HG03342 (cell line): ENCODE results near the gene TRA2B.

Experiments used
- ATAC-seq: cut with Tn5 transposase; IDR thresholded peaks from one replicate; pipeline ENCODE4 v1.9.1; 2021; ENCODE audit warnings: mild to moderate bottlenecking, moderate library complexity; ENCODE audit not compliant: unreplicated experiment

Gene TRA2B

GRCh38 chr3:185881926-185882325, 55.9 kb downstream of the TRA2B start:
- ATAC-seq, result no peak

GRCh38 chr3:185880600-185880999, 57.2 kb downstream of the TRA2B start:
- ATAC-seq, result no peak

DNA sequence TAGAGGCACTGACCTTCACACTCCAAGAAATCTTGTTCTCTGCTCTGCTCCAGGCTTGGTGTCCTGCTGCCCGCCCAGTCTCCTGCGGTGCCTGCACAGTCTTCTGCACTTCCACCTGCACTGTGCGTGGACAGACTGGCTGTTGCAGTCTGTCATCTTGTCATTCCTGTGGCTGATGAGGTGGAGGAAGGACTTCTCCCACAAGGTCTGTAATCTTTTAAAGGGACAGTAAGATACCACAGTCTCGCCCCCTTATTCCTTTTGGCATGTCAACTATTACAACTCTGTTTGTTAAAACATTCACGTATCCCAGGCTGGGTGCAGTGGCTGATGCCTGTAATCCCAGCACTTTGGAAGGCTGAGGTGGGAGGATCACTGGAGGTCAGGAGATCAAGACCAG, 58.9 kb downstream of the TRA2B start:
- no peak for ATAC-seq

DNA sequence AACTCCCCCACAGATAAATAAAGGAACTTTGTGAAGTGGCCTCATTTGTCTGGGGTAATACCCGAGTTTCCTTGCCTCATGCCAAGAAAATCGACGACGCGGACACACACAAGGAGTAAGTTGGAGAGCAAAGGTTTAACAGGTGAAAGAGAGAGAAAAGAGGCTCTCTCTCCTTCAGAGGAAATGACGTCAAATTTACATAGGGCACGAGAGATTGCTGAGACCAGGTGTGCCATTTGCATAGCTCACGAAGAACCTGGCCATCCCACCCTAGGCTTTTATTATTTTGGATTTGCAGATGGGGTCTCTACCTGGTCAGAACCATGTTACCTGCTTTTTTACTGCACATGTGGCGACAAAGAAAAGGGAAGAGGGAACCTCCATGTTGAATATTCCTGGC, 63.7 kb downstream of the TRA2B start:
- ATAC-seq, result no peak

- ATAC-seq, result no peak
Measured at GRCh38 chr3:185867650-185868049, 70.2 kb downstream of the TRA2B start.

DNA sequence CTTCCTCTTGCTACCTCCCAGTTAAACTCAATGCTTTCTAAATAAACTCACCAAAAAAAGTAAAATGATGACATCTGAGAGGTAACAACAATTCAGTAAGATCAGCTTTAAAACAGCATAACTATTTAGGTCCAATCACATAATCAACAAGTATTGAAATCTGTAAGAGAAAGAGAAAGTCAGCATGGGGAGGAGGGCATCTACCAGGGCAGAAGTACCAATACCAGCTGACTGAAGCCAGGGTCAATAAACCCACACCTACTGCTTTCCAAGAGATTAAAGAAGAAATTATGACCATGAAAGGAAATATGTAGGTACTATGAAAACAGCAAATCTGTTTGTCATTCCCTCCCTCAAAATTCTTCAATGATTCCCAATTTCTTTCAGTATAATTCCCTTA, 70.8 kb downstream of the TRA2B start:
- ATAC-seq, result no peak

DNA sequence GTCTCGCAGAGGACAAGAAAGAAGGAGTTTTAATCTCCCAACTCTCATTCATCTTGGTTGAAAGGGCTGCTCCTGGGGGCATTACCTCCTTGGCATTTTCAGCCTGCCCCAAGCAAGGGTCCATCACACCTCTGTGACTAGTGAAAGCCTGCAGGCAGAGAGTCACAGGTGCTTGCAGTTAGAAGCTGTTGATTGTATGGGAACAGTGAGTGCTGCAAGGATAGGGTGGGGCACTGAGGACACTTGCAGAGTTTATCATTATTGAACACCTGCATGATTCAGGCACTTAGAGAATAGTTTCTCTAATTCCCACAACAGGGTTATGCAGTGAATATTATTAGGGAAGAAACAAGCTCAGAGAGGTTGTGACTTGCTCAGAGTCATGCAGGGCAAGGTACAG, 71.3 kb downstream of the TRA2B start:
- ATAC-seq, result no peak
